NCI-H1092 (cell line): ENCODE data around the gene ABHD2.
"Not testable (repeated sequence)": the region's sequence is repeated elsewhere in the genome, so short reads cannot be mapped to it uniquely, and the experiment has no call there.

Source experiments
- DNase-seq: peaks from one replicate; lab custom pipeline; 2025; lab: John Stamatoyannopoulos, UW

Gene ABHD2

DNA sequence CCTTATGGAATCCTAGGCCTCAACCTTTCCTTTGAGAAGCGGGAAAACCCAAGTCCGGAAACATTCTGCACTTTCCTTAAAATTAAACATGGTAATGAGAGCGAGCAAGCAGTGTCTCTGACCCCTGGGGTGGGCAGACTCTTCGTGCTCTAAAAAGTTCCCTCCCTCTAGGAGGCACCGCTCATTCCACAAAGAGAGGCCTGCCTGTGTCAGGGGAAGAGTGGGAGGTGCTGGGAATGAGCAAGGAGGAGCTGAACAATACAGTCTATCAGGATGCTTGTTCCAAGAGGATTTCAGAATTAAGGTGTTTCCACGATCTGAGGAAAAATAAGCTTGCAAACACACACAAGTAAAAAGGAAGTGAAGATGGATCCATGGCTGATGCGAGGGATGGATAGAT lies 139.2 kb downstream of the ABHD2 start:
- DNase-seq = no peak

DNA sequence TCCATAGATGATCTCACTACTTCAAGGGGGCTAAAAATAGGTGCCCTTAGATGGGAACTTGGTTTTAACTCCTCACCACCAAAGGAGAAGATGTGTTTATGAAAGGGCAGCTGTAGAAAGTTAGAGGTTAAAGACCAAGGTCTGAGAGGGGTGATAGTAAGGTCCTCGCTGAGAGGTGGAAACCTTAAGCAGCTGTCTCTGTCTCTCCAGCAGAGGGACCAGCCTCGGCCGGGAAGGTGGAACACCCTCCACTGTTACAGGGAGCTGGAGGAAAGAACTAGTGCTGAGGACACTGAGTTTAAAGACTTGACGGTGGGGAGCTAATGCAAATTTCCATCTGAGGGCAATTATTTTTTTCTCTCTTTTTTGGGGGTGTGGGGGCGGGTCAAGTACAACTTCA lies 142.0 kb downstream of the ABHD2 start:
- no peak for DNase-seq

DNA sequence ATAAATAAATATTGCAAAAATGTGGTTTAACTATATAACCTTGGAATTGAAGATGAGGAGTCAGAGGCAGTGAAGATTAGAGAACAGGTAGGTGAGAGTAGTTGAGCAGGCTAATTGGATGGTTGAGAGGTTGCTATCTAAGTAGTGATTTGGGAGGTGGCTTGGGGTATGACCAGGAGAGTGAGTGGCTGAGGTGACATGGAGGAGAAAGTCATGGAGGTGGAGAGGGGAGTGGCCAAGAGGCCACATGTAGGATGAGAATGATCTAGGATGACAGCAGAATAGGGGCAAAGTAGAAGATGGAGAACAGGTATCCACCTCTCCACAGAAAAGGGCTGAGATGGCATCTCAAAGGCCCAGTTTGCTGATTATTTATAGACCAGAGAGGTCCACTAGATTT lies 143.6 kb downstream of the ABHD2 start:
- no peak for DNase-seq

DNA sequence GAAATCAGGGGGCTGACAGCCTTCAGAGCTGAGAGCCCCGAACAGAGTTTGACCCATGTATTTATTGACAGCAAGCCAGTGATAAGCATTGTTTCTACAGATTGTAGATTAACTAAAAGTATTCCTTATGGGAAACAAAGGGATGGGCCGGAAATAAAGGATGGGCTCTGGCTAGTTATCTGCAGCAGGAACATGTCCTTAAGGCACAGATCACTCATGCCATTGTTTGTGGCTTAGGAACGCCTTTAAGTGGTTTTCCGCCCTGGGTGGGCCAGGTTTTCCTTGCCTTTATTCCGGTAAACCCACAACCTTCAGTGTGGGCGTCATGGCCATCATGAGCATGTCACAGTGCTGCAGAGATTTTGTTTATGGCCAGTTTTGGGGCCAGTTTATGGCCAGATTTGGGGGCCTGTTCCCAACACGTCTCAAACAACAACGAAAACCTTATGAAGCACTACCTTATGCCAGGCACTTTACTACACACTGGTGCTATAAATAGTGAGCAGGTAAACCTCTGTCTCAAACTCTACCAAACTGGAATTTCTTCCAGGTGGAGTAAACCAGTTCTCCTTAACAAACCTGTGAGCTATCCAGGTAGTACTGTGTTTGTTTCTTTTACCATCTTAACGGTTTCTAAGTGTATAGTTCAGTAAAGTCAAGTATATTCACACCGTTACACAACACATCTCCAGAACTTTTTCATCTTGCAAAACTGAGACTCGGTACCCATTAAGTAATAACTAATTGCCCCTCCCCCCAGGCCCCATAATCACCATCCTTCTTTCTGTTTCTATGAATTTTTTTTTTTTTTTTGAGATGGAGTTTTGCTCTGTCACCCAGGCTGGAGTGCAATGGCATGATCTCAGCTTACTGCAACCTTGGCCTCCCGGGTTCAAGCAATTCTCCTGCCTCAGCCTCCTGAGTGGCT lies 151.9 kb downstream of the ABHD2 start:
- DNase-seq = not testable (repeated sequence)

DNA sequence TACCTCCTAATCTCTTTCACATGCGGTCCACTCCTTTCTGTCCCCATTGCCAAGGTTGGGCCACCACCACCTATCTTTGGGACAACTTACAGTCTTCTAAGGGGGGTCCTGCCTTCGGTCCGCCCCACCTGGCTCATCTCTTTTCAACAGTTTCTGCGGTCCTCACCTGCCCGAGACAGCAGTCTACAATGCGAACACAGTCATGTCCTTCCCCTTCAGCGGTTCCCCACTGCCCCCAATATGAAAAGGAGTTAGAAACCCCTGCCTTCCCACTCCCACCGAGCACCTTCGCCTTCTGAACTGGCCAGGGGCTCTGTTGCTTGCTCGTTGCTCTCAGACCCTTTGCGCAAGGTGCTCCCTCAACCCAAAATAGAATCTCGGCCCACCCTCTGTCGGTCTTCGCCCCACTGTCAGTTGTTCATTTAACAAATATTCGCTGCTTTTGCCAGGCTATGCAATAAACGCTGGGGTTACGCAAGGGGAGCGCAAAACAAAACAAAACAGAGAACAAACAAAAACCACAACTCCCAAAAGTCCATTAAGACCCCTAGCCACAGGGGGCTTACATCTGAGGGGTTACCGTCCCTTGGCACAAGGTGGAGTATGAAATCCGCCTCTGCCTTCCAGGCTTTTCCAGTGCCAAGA lies 154.9 kb downstream of the ABHD2 start:
- DNase-seq = no peak

DNA sequence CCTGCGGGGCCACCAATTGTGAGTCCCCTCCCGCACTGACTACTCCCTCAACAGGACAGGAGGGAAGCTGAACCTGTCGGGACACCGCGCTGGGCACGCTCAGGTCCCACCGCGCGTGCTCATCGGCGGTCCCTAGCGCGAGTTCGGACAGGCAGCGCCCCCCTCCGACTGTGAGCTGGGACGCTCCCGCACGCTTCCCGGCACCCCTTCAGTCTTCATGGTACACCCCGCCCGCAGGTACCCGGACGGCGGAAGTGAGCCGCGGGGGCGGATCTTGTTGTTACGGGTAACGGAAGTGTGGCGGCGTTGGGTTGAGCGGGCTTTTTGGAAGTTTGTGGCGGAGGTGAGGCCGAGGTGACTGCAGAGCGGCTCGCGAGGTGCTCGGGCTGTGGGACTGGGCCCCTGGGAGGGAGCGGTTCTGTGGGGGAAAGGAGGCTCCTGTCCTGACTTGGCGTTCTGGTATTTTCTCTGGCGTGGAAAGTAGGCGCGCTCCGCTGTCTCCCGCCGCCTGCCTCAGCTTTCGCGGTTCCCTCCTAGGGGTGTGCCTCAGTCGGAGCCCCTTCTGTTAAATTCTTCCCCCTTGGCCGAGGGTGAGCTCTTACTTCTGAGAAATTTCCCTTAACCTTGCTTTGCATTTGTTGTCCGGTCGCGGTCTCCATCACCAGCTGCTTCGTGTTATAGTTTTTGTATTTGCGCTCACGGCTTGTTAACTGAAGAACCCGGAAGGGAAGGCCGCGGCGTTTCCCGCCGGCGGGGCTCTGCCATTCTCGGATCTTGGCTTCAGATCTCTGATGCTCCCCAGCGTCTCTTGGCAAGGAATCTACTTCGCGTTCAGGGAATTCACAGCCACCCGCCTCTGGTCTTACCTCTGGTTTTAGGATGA lies 155.7 kb downstream of the ABHD2 start, which contains the start of gene FANCI:
Gene FANCI, plus strand, starts transcription at position 289 of the 883 bp plus-strand sequence. CDS start 3,669 bp downstream, outside the sequence.
- DNase-seq = peak; percentile 86

DNA sequence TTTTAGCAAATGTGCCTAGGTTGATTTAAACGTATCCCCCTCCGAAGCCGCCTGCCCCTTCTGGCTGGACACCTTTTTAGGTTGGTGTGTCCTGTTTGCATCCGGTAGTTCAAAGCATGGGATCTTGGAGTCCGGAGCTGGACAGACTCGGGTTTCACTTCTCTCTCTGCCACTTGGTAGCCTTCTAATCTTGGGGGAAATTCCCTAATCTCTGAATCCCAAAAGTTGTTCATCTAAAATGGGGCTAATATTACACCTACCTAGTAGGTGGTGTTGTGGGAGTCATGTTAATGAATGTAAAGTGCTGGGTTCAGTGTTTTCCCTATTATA lies 156.3 kb downstream of the ABHD2 start:
- DNase-seq = no peak

DNA sequence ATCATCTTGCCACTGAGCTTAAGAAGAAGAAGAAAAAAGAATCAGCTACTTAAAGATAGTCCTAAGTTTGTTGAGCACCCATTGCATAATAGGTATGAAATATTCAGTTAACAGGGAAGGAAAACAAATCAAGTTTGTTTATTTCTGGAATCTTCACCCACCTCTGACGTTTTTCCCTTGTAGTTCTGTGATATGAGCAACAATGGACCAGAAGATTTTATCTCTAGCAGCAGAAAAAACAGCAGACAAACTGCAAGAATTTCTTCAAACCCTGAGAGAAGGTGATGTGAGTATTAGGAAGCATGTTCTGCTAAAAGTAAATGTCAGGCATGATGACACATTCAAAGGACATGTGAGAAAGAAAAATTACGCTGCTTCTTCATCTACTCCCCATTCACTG lies 159.2 kb downstream of the ABHD2 start:
- no peak for DNase-seq

DNA sequence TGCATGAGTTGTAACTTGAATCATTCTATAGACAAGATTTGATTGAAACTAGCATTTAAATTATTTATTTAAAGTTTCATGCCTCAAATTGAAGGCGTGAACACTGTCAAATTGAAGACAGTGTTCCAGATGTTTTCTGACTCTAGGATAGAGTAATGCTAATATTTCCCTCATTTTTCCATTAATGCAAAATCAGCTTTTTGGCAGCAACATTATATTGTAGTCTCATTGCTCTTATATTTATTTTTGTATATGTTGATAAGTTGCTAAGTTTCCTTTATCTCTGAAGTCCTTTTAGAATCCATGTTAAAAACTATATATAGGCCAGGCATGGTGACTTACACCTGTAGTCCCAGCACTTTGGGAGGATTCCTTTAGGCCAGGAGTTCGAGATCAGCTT lies 160.3 kb downstream of the ABHD2 start:
- no peak for DNase-seq

DNA sequence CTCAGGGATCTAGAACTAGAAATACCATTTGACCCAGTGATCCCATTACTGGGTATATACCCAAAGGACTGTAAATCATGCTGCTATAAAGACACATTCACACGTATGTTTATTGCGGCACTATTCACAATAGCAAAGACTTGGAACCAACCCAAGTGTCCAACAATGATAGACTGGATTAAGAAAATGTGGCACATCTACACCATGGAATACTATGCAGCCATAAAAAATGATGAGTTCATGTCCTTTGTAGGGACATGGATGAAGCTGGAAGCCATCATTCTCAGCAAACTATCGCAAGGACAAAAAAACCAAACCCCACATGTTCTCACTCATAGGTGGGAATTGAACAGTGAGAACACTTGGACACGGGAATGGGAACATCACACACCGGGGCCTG lies 161.9 kb downstream of the ABHD2 start:
- not testable (repeated sequence) for DNase-seq
